Stimulated activated CD4-positive, alpha-beta T cell treated with anti-CD3 and anti-CD28 coated beads, Interleukin-15, amount 100 ng/mL, for 48 hours (primary cell): ENCODE measurements around the gene ZNF761.
"Not testable (repeated sequence)": the region's sequence is repeated elsewhere in the genome, so short reads cannot be mapped to it uniquely, and the experiment has no call there.

ENCODE experiments used
- DNase-seq, 2 donors: peaks; one replicate each; pipeline ENCODE4 v3.0.0-alpha.2; 2020; ENCODE audit warnings: low read depth in 2 of 2

The ZNF761 gene

GRCh38 chr19:53431399-53432087 is at the start of gene ZNF761:
TSS of gene ZNF761 (plus strand) at chr19:53431984. CDS start at chr19:53447269, 15,285 bp downstream.
- peak; percentile 88 to 97 for DNase-seq

DNA sequence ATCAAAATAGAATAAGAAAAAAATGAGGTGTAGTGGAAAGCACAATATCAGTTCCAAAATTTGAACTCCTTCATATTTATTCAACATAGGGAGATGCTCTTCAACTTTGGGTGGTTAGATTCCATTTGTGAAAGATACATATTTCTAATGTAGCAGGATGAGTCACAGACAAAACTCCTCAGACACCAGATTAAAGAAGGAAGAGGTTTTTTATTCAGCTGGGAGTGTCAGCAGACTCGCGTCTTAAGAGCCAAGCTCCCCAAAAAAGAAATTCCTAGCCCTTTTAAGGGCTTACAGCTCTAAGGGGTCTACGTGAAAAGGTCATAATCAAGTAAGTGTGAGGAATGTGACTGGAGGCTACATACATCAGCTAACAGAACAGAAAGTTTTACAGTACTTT is 43.6 kb upstream of the ZNF761 start:
- DNase-seq = no peak

GRCh38 chr19:53388904-53389303 is 42.9 kb upstream of the ZNF761 start:
- no peak for DNase-seq

- no peak for DNase-seq
These were observed 42.2 kb upstream of the ZNF761 start for GRCh38 chr19:53389571-53389970.

- DNase-seq = no peak
These were observed 41.8 kb upstream of the ZNF761 start for GRCh38 chr19:53389978-53390377.

- DNase-seq = no peak
These were observed 37.2 kb upstream of the ZNF761 start for GRCh38 chr19:53394522-53394973.

- peak; percentile 92 to 95 for DNase-seq
These were observed 36.6 kb upstream of the ZNF761 start, which contains the start of gene ZNF765 for GRCh38 chr19:53394974-53395839. TSS of gene ZNF765 (plus strand) at chr19:53395149. CDS start at chr19:53398016, 2,867 bp downstream.

GRCh38 chr19:53395840-53396524 is 35.8 kb upstream of the ZNF761 start:
- DNase-seq = not testable (repeated sequence)

- no peak for DNase-seq
These were observed 35.3 kb upstream of the ZNF761 start for GRCh38 chr19:53396525-53396868.

DNA sequence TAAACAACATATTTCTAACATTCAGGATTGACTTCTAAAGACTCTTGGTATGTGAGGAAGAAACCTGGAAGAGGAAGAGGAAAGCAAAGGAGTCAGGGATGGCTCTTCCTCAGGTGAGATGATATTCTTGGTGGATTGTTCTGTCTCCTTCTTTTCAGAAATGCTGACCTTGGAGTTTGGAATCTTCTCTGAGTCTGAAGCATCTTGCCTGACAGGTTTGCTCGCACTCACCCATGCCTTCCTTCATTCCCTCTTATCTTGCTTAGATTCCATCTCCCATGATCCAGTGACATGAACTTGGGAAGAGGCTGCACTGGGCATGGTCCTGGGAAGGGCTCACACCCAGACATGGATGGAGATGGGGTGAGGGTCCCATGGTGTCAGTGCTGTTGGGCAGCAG is 33.9 kb upstream of the ZNF761 start:
- DNase-seq = not testable (repeated sequence)

DNA sequence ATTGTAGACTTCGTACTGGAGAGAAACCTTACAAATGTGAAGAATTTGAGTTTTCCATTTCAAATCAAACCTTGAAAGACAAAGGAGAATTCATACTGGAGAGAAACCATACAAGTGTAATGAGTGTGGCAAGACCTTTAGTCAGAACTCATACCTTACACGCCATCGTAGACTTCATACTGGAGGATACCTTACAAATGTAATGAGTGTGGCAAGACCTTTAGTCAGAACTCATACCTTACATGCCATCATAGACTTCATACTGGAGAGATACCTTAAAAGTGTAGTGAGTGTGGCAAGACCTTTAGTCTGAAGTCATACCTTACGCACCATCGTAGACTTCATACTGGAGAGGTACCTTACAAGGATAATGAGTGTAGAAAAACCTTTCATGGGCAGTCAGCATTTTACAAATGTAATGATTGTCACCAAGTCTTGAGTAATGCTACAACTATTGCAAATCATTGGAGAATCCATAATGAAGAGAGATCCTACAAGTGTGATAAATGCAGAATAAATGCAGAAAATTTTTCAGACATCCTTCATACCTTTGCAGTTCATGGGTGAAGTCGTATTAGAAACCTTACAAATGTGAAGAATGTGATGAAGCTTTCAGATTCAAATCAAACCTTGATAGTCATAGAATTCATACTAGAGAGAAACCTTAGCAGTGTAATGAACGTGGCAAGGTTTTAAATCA is 22.1 kb upstream of the ZNF761 start:
- no peak for DNase-seq

DNA sequence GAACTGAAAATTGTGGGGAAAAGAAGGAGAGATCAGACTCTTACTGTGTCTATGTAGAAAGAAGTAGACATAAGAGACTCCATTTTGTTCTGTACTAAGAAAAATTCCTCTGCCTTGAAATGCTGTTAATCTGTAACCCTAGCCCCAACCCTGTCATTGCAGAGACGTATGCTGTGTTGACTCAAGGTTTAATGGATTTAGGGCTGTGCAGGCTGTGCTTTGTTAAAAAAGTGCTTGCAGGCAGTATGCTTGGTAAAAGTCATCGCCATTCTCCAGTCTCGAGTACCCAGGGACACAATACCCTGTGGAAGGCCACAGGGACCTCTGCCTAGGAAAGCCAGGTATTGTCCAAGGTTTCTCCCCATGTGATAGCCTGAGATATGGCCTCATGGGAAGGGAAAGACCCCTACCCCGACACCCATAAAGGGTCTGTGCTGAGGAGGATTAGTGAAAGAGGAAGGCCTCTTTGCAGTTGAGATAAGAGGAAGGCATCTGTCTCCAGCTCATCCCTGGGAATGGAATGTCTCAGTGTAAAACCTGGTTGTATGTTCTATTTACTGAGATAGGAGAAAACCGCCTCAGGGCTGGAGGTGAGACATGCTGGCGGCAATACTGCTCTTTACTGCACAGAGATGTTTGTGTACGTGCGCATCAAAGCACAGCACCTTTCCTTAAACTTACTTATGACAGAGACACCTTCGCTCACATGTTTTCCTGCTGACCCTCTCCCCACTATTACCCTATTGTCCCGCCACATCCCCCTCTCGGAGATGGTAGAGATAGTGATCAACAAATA is 11.1 kb upstream of the ZNF761 start:
- DNase-seq = not testable (repeated sequence)

- DNase-seq = no peak
These were observed 9.2 kb upstream of the ZNF761 start for GRCh38 chr19:53422551-53422950.

- not testable (repeated sequence) for DNase-seq
These were observed 8.7 kb upstream of the ZNF761 start for GRCh38 chr19:53423074-53423473.

GRCh38 chr19:53423680-53424079 is 8.1 kb upstream of the ZNF761 start:
- not testable (repeated sequence) for DNase-seq

GRCh38 chr19:53424968-53425597 is 6.7 kb upstream of the ZNF761 start:
- DNase-seq = peak; percentile 28 to 57

GRCh38 chr19:53432088-53432661 is 391 bp downstream of the ZNF761 start:
- peak in 1 of 2 donors; percentile 10 for DNase-seq

DNA sequence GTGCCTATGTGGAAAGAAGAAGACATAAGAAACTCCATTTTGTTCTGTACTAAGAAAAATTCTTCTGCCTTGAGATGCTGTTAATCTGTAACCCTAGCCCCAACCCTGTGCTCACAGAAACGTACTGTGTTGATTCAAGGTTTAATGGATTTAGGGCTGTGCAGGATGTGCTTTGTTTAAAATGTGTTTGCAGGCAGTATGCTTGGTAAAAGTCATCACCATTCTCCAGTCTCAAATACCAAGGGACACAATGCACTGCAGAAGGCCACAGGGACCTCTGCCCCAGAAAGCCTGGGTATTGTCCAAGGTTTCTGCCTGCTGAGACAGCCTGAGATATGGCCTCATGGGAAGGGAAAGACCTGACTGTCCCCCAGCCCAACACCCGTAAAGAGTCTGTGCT is 12.0 kb downstream of the ZNF761 start:
- not testable (repeated sequence) for DNase-seq

GRCh38 chr19:53447196-53447595 is 15.4 kb downstream of the ZNF761 start:
- not testable (repeated sequence) for DNase-seq

GRCh38 chr19:53455828-53456227 is 24.0 kb downstream of the ZNF761 start:
- DNase-seq = no peak
